HG02840 (cell line): Measurements from ENCODE around the gene SSTR3.

Experiments
- ATAC-seq: cut with Tn5 transposase; IDR thresholded peaks from one replicate; pipeline ENCODE4 v1.9.1; 2021; ENCODE audit warnings: mild to moderate bottlenecking, moderate library complexity, moderate number of reproducible peaks; ENCODE audit not compliant: unreplicated experiment, low FRiP score

SSTR3 gene

GRCh38 chr22:37198258-37199102 is 13.8 kb downstream of the SSTR3 start:
- ATAC-seq = peak; percentile 29

DNA sequence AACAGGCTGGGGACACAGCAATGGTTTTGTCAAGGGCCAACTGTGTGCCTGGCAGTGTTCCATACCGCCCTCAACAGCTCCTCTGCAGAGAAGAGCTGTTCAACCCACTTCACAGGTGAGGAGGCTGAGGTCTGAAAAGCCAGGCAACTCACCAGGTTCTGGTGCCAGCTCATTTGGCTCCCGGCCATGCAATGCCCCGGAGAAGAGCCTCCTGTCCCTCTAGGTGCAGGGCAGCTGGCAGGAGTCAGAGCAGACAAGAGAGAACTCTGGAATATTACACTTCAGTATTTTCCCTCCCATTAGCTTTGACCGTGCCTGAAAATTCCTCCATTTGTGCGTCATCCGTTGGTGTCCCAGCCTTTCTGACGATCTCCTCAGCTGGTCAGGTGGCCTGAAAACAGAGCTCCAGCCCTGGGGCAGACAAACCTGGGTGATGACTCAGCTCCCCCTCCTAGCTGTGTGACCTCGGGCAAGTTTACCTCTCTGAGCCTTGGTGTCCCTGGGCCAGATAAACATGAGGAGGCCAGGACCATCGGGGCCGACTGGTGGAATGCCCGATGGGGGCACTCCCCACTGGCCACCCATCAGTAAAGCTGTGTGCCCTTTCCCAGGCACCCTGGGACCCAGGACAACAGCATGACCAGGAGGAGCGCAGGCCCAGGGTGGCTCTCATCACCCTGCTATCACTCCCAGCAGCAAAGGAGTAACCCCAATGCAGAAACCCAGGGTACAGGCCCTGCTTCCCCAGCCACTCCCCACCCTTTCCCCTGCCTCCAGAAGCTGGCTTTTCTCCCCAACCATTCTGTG is 14.6 kb downstream of the SSTR3 start:
- ATAC-seq = no peak

GRCh38 chr22:37196539-37197450 is 15.5 kb downstream of the SSTR3 start:
- no peak for ATAC-seq

GRCh38 chr22:37195921-37196320 is 16.4 kb downstream of the SSTR3 start:
- no peak for ATAC-seq

DNA sequence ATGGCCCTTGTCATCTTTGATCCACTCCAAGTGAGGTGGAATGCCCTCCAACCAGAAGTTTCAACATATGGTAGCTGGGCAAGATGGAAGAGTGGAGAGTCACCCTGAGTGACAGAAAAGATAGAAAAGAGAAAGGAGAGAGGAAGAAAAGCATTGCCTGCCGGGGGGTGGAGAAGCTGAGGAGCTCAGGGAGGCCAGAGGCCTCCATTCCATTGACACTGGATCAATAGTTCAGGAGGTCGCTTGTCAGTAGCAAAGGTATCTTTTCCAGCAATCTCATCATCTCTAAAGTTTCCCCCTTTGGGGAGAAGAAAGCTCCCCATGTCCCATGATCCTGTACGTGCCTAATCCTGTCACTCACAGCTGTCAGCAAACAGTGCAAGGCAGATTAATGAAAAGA is 17.5 kb downstream of the SSTR3 start:
- ATAC-seq = no peak

DNA sequence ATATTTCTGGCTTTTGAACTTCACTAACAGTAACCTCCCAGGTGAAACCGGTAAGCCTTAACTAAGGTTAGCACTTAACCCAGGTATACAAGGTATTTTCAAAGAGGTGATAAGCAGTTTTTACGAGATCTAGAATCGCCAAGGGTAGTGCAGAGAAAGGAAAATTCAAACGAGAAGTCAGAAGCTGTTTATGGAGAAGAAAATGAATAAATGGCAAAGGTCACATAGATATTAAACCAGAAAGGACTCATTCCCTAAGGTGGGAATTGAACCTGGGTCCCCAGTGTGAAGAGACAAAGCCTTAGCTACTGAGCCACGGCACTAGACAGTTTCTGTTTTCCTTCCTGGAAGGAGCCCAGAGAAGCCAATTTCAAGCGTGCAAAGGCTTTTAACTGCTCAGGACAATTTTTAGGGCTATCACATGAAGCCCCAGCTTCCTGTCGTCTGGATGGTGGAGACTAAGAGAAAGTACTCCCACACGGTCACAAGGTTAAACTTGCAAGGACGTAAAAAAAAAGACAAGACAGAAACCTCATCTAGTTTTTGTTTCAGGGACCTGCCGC is 18.6 kb downstream of the SSTR3 start:
- ATAC-seq = no peak

GRCh38 chr22:37192741-37193140 is 19.5 kb downstream of the SSTR3 start:
- ATAC-seq = no peak

- ATAC-seq = no peak
Measured at GRCh38 chr22:37192204-37192603, 20.1 kb downstream of the SSTR3 start.

DNA sequence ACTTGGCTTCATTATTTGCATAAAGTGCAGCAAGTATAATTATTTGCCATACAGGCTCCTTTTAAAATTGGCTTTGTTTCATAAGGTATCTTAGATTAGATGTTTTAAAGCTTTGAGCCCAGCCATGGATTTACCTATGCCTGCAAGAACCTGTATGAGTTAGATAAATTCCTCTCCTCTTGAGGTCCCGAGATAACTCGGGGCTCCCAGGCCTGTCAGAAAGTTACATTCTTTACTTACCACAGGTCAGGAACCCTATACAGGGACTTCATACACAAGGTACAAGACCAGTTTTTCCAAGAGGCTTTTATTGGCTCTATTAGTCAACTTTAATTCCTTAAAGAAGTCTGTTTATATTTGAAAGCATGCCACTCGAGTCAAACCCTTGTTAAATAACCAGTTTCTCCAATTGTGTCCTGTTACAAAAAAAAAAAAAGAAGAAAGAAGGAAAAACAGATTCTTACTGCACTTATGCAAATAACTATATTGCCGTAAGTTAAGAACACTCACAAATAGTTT is 22.0 kb downstream of the SSTR3 start:
- no peak for ATAC-seq

DNA sequence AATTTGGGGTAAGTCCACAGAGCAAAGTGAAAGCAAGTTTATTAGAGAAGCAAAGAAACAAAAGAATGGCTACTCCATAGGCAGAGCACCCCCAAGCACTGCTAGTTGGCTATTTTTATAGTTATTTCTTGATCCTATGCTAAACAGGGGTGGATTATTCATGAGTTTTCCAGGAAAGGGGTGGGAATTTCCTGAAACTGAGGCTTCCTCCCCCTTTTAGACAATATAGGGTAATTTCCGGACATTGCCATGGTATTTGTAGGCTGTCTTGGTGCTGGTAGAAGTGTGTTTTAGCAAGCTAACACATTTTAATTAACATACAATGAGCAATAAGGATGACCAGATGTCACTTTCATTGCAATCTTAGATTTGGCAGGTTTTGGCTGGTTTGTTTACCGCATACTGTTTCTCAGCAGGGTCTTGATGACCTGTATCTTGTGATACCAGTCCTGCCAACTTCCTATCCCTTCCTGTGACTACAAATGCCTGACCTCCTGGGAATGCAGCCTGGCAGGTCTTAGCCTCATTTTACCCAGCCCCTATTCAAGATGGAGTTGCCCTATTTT is 23.3 kb downstream of the SSTR3 start:
- ATAC-seq = no peak

- ATAC-seq = no peak
Measured at GRCh38 chr22:37187891-37188761, 24.2 kb downstream of the SSTR3 start, which contains the start of gene C1QTNF6. Gene C1QTNF6, minus strand, starts transcription at chr22:37188247. Its CDS starts 34 bp downstream, at chr22:37188213.

DNA sequence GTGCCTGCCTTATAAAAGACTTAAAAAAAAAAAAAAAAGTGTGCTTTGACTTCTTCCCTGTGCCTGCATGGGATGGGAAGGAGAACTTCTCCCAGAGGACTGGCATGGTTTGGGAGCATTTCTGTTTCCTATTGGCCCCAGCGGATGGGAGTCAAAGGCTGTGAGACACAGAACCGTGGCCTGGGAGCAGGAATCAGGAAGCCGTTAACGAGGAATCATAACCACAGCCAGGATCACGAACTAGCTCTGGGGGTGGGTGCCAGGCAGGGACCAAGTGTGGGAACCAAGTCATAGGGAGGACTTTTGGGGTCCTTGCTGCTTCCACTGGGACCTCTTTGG is 24.8 kb downstream of the SSTR3 start:
- ATAC-seq = no peak

GRCh38 chr22:37186997-37187522 is 25.2 kb downstream of the SSTR3 start:
- no peak for ATAC-seq

DNA sequence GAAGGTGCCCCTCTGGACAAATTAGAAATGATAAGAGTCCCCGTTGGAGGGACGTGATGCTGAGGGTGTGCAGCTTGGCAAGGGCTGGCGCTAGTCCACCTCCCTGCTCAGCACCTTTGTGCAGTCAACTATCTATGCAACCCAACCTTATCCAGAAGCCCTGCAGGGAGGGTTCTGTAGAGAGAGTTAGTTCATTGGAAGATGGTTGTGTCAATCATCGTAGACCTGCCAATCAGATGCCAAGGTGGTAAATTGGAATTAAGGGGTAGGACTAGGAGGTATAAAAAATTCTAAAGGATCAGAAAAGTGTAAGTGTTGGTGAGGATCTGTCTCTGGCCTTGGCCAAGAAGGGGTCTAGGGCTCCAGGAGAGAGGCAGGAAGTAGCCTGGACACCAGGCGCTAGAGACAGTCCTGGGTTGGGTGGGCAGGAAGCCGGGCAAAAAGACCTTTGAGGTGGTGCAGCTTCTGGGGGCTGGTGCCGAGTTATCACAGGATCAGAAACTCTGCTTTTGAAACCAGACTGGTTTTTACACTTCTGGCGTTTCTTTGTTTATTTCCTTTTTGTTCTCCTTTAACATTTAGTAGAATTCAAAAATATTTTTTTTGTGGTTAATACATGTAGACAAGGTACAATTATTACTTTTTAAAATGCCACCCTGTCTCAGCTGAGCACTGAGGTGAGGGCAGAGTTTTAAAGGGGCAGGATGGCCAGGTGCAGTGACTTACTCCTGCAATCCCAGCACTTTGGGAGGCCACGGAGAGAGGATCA is 25.9 kb downstream of the SSTR3 start:
- ATAC-seq = no peak

DNA sequence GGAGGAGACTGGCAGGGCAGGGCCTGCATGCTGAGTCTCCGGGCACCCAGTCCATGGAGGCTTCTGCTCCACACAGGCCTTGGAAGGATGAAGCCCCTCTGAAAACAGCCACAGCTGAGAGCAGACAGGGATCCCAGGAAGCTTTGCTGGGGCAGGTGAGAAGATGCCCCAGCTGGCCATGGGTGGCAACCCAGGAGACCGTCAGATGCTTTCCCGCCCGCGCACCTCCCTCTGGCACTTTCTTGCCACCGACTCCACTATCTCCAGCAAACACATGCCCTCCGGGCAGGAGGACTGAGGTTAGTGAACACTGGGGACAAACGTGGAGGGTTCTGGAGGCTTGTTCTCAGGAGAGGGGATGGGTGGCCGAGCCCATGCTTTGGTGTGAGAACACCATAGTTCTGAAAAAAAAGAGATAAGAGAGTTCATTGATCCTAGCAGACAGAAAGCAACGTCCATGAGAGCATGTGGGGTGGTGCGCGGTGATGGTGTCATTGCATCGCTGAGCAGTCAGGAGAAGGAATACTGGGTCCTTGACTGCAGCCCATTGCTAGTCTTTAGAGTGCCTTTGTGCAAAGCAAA is 26.5 kb downstream of the SSTR3 start:
- no peak for ATAC-seq

DNA sequence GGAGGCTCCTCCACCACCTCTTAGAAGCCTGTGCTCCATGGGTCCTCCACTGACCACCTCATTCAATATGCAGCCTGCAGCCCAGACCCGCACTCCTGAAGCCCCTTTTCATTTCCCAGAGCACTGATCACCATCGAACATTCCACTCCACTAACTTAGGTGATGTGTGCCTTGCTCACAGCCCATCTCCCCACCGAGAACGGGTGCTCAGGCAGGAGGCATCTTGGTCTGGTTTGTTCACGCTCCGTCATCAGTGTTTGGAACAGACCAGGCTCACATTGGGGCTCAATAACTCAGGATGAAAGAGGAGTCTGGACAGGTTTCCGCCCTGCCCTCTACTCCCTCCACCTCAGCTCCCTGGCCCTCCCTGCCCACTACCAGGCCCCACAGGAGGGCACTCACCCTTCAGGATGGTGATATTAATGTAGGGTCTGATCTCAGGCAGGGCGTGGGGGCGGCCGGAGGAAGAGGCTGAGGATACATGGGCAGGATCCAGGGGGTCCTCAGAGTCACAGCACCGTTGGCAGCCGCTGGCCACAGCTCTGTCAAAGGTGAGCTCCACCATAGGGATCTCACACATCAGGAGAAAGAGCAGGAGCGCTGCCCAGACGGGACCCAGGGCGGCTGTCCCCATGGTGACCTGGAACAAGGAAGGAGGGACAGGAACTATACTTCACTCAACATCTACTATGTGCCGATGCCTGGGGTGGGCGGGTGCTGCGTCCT is 27.3 kb downstream of the SSTR3 start:
- ATAC-seq = no peak

DNA sequence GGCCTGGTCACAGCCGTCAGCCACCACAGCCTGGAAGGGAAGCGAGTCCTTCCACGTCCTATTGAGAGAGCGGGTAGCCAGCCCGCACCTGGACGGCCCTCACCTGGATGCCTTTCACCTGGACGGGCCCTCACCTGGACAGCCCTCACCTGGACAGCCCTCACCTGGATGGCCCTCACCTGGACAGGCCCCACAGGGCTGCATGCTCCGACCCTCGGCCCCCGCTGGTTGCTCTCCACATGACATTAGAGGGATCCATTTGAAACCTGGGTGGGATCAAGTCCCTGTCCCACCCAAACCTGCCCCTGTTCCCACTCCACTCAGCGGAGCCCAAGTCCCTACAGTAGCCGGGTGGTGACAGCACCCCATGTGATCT is 27.9 kb downstream of the SSTR3 start:
- ATAC-seq = no peak
